HepG2 (cell line): ENCODE data around the gene SLC29A1. TPM values are rescaled to one million over a fixed set of nuclear protein-coding genes. Genes with fewer than 3 reads are reported as not detected.

Experiments
- EZH2 ChIP-seq: conservative IDR thresholded peaks from 2 replicates; pipeline ENCODE4 v1.6.1; 2012; ENCODE audit warnings: mild to moderate bottlenecking, low read depth, low read length, moderate library complexity
- HNRNPH1 ChIP-seq: fragments of 200-400 bp; formaldehyde crosslinking; optimal IDR thresholded peaks from 2 replicates; pipeline ENCODE3; 2017; ENCODE audit warnings: mild to moderate bottlenecking, low read depth, low read length
- KAT2B ChIP-seq: fragments of 150-350 bp; IDR thresholded peaks from 2 replicates; pipeline ENCODE4 v1.6.1; 2014; ENCODE audit warnings: low read depth, low read length, borderline replicate concordance
- MAZ ChIP-seq, 2 experiments: sonication (generic) in 1 of 2; formaldehyde crosslinking in 1 of 2; IDR thresholded peaks; 2 replicates each; pipeline versions ENCODE4 v1.5.0 to v1.6.1; 2012 to 2020; ENCODE audit warnings: low read depth in 2 of 2, mild to moderate bottlenecking in 2 of 2, borderline replicate concordance in 1 of 2, improper control_type of control experiment in 1 of 2, low read length in 1 of 2, missing genetic modification reagents in 1 of 2, moderate library complexity in 1 of 2
- MIXL1 ChIP-seq: IDR thresholded peaks from 2 replicates; pipeline ENCODE4 v1.6.1; 2016
- MTF1 ChIP-seq: sonication (generic); formaldehyde crosslinking; IDR thresholded peaks from 2 replicates; pipeline ENCODE4 v1.5.0; 2020; ENCODE audit warnings: missing genetic modification reagents
- MYNN ChIP-seq: sonication (generic); formaldehyde crosslinking; IDR thresholded peaks from 2 replicates; pipeline ENCODE4 v1.4.0; 2020; ENCODE audit warnings: mild to moderate bottlenecking, low read depth, missing genetic modification reagents
- NCOR1 ChIP-seq: fragments of 200-600 bp; sonication (generic); IDR thresholded peaks from 2 replicates; pipeline ENCODE4 v1.7.0; 2017; ENCODE audit warnings: antibody characterized with exemption, low read length, borderline replicate concordance
- PAX8 ChIP-seq: sonication (generic); formaldehyde crosslinking; IDR thresholded peaks from 2 replicates; pipeline ENCODE4 v1.8.0; 2022; ENCODE audit warnings: mild to moderate bottlenecking, missing genetic modification reagents, borderline replicate concordance
- RAD21 ChIP-seq: fragments of 450-650 bp; formaldehyde crosslinking; IDR thresholded peaks from 2 replicates; pipeline ENCODE4 v1.5.0; 2020; ENCODE audit warnings: mild to moderate bottlenecking
- SRSF4 ChIP-seq: fragments of 200-400 bp; formaldehyde crosslinking; IDR thresholded peaks from one replicate; pipeline ENCODE4 v1.6.1; 2018; ENCODE audit warnings: mild to moderate bottlenecking, low read depth, low read length, moderate library complexity; ENCODE audit not compliant: poor library complexity, severe bottlenecking
- TBL1XR1 ChIP-seq: fragments of 150-350 bp; IDR thresholded peaks from 2 replicates; pipeline ENCODE4 v1.6.1; 2014; ENCODE audit warnings: borderline replicate concordance, low read length; ENCODE audit not compliant: partially characterized antibody
- TRIM24 ChIP-seq: sonication (generic); formaldehyde crosslinking; IDR thresholded peaks from 2 replicates; pipeline ENCODE4 v1.8.0; 2022; ENCODE audit warnings: mild to moderate bottlenecking, missing genetic modification reagents
- ZKSCAN1 ChIP-seq: fragments of 150-350 bp; IDR thresholded peaks from 2 replicates; pipeline ENCODE4 v1.6.1; 2014; ENCODE audit warnings: low read length
- ZNF34 ChIP-seq: sonication (generic); formaldehyde crosslinking; IDR thresholded peaks from 2 replicates; pipeline ENCODE4 v1.4.0; 2020; ENCODE audit warnings: mild to moderate bottlenecking, missing genetic modification reagents, borderline replicate concordance
- ZNF382 ChIP-seq: sonication (generic); formaldehyde crosslinking; IDR thresholded peaks from 2 replicates; pipeline ENCODE4 v1.5.0; 2020; ENCODE audit warnings: missing genetic modification reagents, mild to moderate bottlenecking, borderline replicate concordance
- ZNF674 ChIP-seq: sonication (generic); formaldehyde crosslinking; IDR thresholded peaks from 2 replicates; pipeline ENCODE4 v1.5.0; 2020; ENCODE audit warnings: low read depth, mild to moderate bottlenecking, missing genetic modification reagents
- ZXDC ChIP-seq: sonication (generic); formaldehyde crosslinking; IDR thresholded peaks from 2 replicates; pipeline ENCODE4 v1.5.0; 2020; ENCODE audit warnings: mild to moderate bottlenecking, missing genetic modification reagents
- polyA plus RNA-seq, 8 experiments: library from polyadenylated mRNA; depleted of rRNA in 3 of 8; stranded (reverse) in 7 of 8; unstranded in 1 of 8; fragments of >200 nt; fragmentation: Illumina TruSeq in 4 of 8; extraction: Trizol in 4 of 8; gene quantifications; 2 replicates each; pipeline versions ENCODE4 v1.2.1 to v1.2.3, GENCODE V29; 2011 to 2016; ENCODE audit warnings: low read depth in 4 of 8, missing spikeins in 1 of 8, mixed read lengths in 1 of 8; ENCODE audit not compliant: insufficient read depth in 1 of 8
- total RNA-seq, 5 experiments: library from RNA; depleted of rRNA; stranded (reverse); fragments of >200 nt; fragmentation: Illumina TruSeq; extraction: Trizol; gene quantifications; 2 replicates each; pipeline ENCODE4 v1.2.3, GENCODE V29; 2016; ENCODE audit warnings: low read depth in 1 of 5
- TF ChIP-seq, protein P1 (sequence below): fragments of 450-650 bp; IDR thresholded peaks from 2 replicates; pipeline ENCODE4 v1.6.1; 2016
- TF ChIP-seq, protein P2 (sequence below): sonication (generic); formaldehyde crosslinking; IDR thresholded peaks from 2 replicates; pipeline ENCODE4 v1.5.0; 2020; ENCODE audit warnings: missing genetic modification reagents, mild to moderate bottlenecking, borderline replicate concordance
- TF ChIP-seq, protein P3 (sequence below): sonication (generic); formaldehyde crosslinking; IDR thresholded peaks from 2 replicates; pipeline ENCODE4 v1.4.0; 2020; ENCODE audit warnings: mild to moderate bottlenecking, missing genetic modification reagents

Gene SLC29A1
- total and polyA plus RNA-seq, 2 of the 13 experiments (the other 11 are each of a cell fraction or from before 2014, with no cell fraction given) = 43.2 to 106 TPM

- TF ChIP-seq ZNF382 (CRISPR knock-in tag) (no peak), RAD21 (CRISPR knock-in tag) (peak; percentile 98), ZKSCAN1 (no peak), EZH2 (no peak), KAT2B (no peak), SRSF4 (no peak), ZNF674 (CRISPR knock-in tag) (no peak), MTF1 (CRISPR knock-in tag) (no peak), HNRNPH1 (no peak), PAX8 (CRISPR knock-in tag) (no peak), TRIM24 (CRISPR knock-in tag) (no peak; the same call in 1 of the 2 replicates), TBL1XR1 (no peak), MYNN (no peak), NCOR1 (peak; percentile 73), MIXL1 (no peak), ZNF34 (CRISPR knock-in tag) (no peak), ZXDC (CRISPR knock-in tag) (no peak), MAZ (IDR thresholded peaks at IDR 0.05; ENCODE audit: borderline replicate concordance, low read depth, low read length) (peak; percentile 94), MAZ (CRISPR knock-in tag; IDR thresholded peaks at IDR 0.05; ENCODE audit: low read depth) (peak; percentile 89)
- TF ChIP-seq, protein P1, sequence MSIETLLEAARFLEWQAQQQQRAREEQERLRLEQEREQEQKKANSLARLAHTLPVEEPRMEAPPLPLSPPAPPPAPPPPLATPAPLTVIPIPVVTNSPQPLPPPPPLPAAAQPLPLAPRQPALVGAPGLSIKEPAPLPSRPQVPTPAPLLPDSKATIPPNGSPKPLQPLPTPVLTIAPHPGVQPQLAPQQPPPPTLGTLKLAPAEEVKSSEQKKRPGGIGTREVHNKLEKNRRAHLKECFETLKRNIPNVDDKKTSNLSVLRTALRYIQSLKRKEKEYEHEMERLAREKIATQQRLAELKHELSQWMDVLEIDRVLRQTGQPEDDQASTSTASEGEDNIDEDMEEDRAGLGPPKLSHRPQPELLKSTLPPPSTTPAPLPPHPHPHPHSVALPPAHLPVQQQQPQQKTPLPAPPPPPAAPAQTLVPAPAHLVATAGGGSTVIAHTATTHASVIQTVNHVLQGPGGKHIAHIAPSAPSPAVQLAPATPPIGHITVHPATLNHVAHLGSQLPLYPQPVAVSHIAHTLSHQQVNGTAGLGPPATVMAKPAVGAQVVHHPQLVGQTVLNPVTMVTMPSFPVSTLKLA = no peak
- TF ChIP-seq, protein P2, sequence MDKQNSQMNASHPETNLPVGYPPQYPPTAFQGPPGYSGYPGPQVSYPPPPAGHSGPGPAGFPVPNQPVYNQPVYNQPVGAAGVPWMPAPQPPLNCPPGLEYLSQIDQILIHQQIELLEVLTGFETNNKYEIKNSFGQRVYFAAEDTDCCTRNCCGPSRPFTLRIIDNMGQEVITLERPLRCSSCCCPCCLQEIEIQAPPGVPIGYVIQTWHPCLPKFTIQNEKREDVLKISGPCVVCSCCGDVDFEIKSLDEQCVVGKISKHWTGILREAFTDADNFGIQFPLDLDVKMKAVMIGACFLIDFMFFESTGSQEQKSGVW = no peak
- TF ChIP-seq, protein P3, sequence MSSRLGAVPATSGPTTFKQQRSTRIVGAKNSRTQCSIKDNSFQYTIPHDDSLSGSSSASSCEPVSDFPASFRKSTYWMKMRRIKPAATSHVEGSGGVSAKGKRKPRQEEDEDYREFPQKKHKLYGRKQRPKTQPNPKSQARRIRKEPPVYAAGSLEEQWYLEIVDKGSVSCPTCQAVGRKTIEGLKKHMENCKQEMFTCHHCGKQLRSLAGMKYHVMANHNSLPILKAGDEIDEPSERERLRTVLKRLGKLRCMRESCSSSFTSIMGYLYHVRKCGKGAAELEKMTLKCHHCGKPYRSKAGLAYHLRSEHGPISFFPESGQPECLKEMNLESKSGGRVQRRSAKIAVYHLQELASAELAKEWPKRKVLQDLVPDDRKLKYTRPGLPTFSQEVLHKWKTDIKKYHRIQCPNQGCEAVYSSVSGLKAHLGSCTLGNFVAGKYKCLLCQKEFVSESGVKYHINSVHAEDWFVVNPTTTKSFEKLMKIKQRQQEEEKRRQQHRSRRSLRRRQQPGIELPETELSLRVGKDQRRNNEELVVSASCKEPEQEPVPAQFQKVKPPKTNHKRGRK = no peak
These were observed 11.0 kb downstream of the SLC29A1 start (continued) for GRCh38 chr6:44234101-44235025.
